ENCODE data around the gene MRTFA.

GRCh38 chr22:40392618-40393017 is 243.9 kb downstream of the MRTFA start:
- TF ChIP-seq POLR2AphosphoS5 (IDR thresholded peaks at IDR 0.05) = no peak
- TF ChIP-seq CTCF (IDR thresholded peaks at IDR 0.05) = no peak
